Measurements from ENCODE around the gene DNHD1.

The DNHD1 gene

GRCh38 chr11:6486938-6487337 is 10.1 kb upstream of the DNHD1 start:
- no peak for DNase-seq (ENCODE audit: low read depth)
- TF ChIP-seq, protein P1, sequence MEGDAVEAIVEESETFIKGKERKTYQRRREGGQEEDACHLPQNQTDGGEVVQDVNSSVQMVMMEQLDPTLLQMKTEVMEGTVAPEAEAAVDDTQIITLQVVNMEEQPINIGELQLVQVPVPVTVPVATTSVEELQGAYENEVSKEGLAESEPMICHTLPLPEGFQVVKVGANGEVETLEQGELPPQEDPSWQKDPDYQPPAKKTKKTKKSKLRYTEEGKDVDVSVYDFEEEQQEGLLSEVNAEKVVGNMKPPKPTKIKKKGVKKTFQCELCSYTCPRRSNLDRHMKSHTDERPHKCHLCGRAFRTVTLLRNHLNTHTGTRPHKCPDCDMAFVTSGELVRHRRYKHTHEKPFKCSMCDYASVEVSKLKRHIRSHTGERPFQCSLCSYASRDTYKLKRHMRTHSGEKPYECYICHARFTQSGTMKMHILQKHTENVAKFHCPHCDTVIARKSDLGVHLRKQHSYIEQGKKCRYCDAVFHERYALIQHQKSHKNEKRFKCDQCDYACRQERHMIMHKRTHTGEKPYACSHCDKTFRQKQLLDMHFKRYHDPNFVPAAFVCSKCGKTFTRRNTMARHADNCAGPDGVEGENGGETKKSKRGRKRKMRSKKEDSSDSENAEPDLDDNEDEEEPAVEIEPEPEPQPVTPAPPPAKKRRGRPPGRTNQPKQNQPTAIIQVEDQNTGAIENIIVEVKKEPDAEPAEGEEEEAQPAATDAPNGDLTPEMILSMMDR (conservative IDR thresholded peaks at IDR 0.05; ENCODE audit: low read depth, low read length): no peak
- no peak overlapping the region for H3K4me3 ChIP-seq (ENCODE audit: low read depth, low read length)

- TF ChIP-seq, protein P1 (conservative IDR thresholded peaks at IDR 0.05; ENCODE audit: low read depth, low read length): no peak
- no peak for DNase-seq (ENCODE audit: low read depth)
- H3K4me3 ChIP-seq (ENCODE audit: low read depth, low read length): no peak overlapping the region
Measured at GRCh38 chr11:6488342-6488741, 8.7 kb upstream of the DNHD1 start.

GRCh38 chr11:6488821-6489220 is 8.3 kb upstream of the DNHD1 start:
- no peak overlapping the region for H3K4me3 ChIP-seq (ENCODE audit: low read depth, low read length)
- TF ChIP-seq, protein P1 (conservative IDR thresholded peaks at IDR 0.05; ENCODE audit: low read depth, low read length): no peak
- no peak for DNase-seq (ENCODE audit: low read depth)

DNA sequence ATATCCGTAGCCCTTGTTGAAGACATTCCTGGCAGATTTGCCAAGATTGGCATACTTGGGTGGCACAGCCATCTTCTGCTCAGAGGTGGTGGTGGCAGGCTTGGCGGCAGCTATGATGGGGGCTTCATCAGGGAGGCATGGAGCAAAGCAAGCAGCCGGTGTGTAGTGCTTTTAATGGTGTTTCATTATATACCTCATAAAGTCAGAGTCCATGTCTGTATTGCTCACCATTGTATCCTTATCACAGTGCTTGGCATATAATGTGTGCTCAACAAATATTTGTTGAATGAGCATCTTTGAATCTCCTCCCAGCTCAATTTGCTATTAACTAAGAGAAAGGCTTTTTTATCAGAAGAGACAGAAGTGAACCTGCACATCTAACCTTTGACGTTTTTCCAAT is 7.8 kb upstream of the DNHD1 start:
- no peak overlapping the region for H3K4me3 ChIP-seq (ENCODE audit: low read depth, low read length)
- no peak for DNase-seq (ENCODE audit: low read depth)
- TF ChIP-seq, protein P1 (conservative IDR thresholded peaks at IDR 0.05; ENCODE audit: low read depth, low read length): no peak

DNA sequence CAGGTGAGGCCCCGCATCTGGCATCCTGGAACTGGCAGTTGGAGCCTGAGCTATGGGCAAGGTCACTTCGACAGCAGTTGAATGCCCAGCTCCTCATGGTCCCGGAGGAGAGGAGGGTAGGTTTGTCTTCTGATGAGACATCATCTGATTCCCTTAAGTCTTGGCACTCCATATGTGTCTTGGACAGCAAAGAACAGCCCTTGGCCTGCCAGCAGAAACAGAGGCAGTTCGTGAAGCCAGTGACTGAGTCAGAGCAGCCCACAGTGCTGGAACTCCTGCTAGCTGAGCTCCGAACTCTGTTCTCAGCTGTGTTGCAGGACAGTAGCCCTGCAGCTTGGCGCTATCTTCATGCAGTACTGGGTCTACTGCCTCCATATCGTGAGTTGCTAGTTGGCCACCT is 1.0 kb downstream of the DNHD1 start:
- TF ChIP-seq, protein P1 (conservative IDR thresholded peaks at IDR 0.05; ENCODE audit: low read depth, low read length): no peak
- DNase-seq (ENCODE audit: low read depth): peak; percentile 52
- no peak overlapping the region for H3K4me3 ChIP-seq (ENCODE audit: low read depth, low read length)

GRCh38 chr11:6498544-6498943 is 1.5 kb downstream of the DNHD1 start:
- no peak for DNase-seq (ENCODE audit: low read depth)
- H3K4me3 ChIP-seq (ENCODE audit: low read depth, low read length): no peak overlapping the region
- TF ChIP-seq, protein P1 (conservative IDR thresholded peaks at IDR 0.05; ENCODE audit: low read depth, low read length): no peak

DNA sequence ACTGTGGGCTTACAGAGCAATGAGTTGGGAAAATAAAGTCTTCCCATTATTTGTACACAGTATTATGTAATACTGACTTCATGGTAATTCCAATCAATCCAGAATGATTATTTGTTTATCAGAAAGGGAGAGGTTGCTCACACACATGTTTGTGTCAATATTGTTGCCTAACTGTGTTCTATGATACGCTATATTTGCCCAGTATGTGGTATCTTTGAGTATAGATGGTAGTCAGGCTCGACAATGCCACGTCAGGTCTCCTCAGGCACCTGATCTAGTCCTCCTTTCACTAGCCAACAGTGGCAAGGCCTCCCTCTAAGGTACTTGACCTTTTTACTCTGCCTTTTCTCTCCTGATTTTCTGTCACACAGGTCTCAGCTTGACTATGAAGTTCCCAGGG is 5.3 kb downstream of the DNHD1 start:
- DNase-seq (ENCODE audit: low read depth): no peak
- TF ChIP-seq, protein P1 (conservative IDR thresholded peaks at IDR 0.05; ENCODE audit: low read depth, low read length): no peak
- H3K4me3 ChIP-seq (ENCODE audit: low read depth, low read length): no peak overlapping the region

Data from choroid plexus epithelial cell (primary cell).